Peyer's patch (tissue), 4 donors: ENCODE data around the gene CD46. TPM values are rescaled to one million over a fixed set of nuclear protein-coding genes. Genes with fewer than 3 reads are reported as not detected.

Experiments used
- DNase-seq, 3 donors: peaks; one replicate each; pipeline ENCODE4 v3.0.0-alpha.2; 2017 to 2019
- H3K27ac ChIP-seq, 4 donors: fragments of 200-600 bp; sonication (generic); one replicate each; pipeline ENCODE4 v1.5.1; 2016 to 2019
- H3K27me3 ChIP-seq, 2 donors: fragments of 200-600 bp; sonication (generic); one replicate each; pipeline ENCODE4 v1.5.1; 2019
- H3K36me3 ChIP-seq, 3 donors: fragments of 200-600 bp; sonication (generic); one replicate each; pipeline ENCODE4 v1.5.1; 2016 to 2019
- H3K4me1 ChIP-seq, 4 donors: fragments of 200-600 bp; sonication (generic); one replicate each; pipeline ENCODE4 v1.5.1; 2016 to 2019
- H3K4me3 ChIP-seq, 4 donors: fragments of 200-600 bp; sonication (generic); 1 replicate in 3 of 4; 2 replicates in 1 of 4; pipeline ENCODE4 v1.5.1; 2016 to 2019; ENCODE audit warnings: mild to moderate bottlenecking in 1 of 4
- H3K9me3 ChIP-seq, 4 donors: fragments of 200-600 bp; sonication (generic); one replicate each; pipeline ENCODE4 v1.5.1; 2016 to 2019; ENCODE audit warnings: mild to moderate bottlenecking in 1 of 4
- POLR2A ChIP-seq, 2 donors: fragments of 450-650 bp; IDR thresholded peaks; one replicate each; pipeline ENCODE4 v1.5.1; 2017; ENCODE audit warnings: antibody characterized with exemption in 2 of 2, mild to moderate bottlenecking in 2 of 2, moderate library complexity in 2 of 2
- total RNA-seq, 4 donors: library from RNA; depleted of rRNA; stranded (reverse); fragments of >200 nt; gene quantifications; one replicate each; pipeline ENCODE4 v1.1.0, GENCODE V29; 2016
- TF ChIP-seq, protein P1 (sequence below), 6 experiments: fragments of 450-650 bp in 4 of 6; fragments of 200-600 bp in 2 of 6; sonication (generic) in 1 of 6; IDR thresholded peaks; one replicate each; pipeline ENCODE4 v1.5.1; 2017 to 2019; ENCODE audit warnings: antibody characterized with exemption in 6 of 6, mild to moderate bottlenecking in 3 of 6, moderate library complexity in 1 of 6

Gene CD46
- total RNA-seq, 4 donors from 2014 or later, result 102 to 204 (median 176) TPM

DNA sequence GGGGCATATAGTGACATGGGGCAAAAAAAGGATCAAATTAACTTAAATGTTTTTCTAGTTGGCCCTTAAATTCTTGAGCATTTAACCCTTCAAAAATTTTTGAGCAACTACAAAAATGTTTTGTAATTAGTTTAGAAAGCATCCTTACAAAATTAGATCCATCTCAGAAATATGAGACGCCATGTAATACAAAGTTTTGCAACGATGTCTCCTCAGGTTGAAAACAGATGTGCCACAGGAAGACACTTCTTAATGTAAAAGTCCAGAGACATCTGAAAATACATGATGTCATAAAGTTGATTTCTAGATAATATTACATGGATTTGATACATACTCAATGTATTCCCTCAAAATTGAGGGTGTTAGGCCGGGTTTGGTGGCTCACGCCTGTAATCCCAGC lies 37.5 kb downstream of the CD46 start:
- no peak for DNase-seq
- TF ChIP-seq POLR2A (IDR thresholded peaks at IDR 0.05), result no peak
- TF ChIP-seq, protein P1, sequence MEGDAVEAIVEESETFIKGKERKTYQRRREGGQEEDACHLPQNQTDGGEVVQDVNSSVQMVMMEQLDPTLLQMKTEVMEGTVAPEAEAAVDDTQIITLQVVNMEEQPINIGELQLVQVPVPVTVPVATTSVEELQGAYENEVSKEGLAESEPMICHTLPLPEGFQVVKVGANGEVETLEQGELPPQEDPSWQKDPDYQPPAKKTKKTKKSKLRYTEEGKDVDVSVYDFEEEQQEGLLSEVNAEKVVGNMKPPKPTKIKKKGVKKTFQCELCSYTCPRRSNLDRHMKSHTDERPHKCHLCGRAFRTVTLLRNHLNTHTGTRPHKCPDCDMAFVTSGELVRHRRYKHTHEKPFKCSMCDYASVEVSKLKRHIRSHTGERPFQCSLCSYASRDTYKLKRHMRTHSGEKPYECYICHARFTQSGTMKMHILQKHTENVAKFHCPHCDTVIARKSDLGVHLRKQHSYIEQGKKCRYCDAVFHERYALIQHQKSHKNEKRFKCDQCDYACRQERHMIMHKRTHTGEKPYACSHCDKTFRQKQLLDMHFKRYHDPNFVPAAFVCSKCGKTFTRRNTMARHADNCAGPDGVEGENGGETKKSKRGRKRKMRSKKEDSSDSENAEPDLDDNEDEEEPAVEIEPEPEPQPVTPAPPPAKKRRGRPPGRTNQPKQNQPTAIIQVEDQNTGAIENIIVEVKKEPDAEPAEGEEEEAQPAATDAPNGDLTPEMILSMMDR (IDR thresholded peaks at IDR 0.05), result no peak
- H3K27ac ChIP-seq, result no peak overlapping the region
- H3K27me3 ChIP-seq, result no peaks in the 10 kb centered on the region
- H3K36me3 ChIP-seq, result peaks cover 0 to 54% (median 0%) of the 10 kb centered on the region in 3 donors
- peaks cover 0 to 5% (median 0%) of the 10 kb centered on the region in 4 donors for H3K4me1 ChIP-seq
- no peak overlapping the region for H3K4me3 ChIP-seq
- no peaks in the 10 kb centered on the region for H3K9me3 ChIP-seq

DNA sequence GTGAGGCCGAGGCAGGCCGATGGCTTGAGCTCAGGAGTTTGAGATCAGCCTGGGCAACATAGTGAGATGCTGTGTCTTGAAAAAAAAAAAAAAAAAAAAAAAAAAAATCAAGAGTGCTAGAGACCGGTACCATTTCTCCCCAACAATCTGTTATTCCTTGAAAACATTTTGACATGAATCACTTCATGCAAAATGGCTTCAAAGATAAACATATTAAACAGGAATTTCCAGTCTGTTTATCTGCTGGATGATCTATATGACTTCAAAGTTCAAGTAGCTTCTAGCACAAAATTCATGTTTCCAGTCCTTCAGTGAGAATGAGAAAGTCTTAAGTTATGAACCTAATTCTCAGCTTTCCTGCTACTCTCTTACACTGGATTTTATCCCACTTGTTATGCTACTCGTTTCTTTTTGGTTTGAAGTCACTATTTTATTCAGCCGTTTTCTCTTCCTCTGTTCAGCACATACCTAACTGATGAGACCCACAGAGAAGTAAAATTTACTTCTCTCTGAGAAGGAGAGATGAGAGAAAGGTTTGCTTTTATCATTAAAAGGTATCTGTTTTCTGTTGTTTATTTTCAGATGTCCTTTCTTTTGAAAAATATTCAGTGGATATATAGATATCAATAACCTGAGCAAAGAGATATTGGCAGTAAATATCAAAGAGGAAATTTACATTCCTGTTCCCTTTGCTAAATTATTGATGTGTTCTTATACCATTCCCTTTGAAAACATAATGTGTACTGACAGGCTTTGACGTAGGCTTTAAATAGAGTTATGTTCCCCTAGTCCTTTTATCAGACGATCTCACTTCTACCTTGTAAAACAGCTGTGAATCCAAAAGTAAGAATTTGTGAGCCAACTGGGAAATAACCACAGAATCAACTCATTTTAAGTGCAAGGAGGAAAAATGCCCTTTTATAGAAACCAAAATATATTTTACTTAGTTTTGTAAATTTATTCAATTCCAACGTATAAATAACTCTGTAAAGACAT lies 38.2 kb downstream of the CD46 start:
- no peak overlapping the region for H3K4me3 ChIP-seq
- peaks cover 0 to 53% (median 0%) of the 10 kb centered on the region in 3 donors for H3K36me3 ChIP-seq
- H3K4me1 ChIP-seq, result peaks cover 0 to 5% (median 0%) of the 10 kb centered on the region in 4 donors
- peak overlapping the region in 1 of 4 donors; percentile 13 for H3K27ac ChIP-seq
- TF ChIP-seq, protein P1 (IDR thresholded peaks at IDR 0.05), result no peak
- TF ChIP-seq POLR2A (IDR thresholded peaks at IDR 0.05), result no peak
- H3K27me3 ChIP-seq, result no peaks in the 10 kb centered on the region
- H3K9me3 ChIP-seq, result no peaks in the 10 kb centered on the region
- DNase-seq, result no peak

DNA sequence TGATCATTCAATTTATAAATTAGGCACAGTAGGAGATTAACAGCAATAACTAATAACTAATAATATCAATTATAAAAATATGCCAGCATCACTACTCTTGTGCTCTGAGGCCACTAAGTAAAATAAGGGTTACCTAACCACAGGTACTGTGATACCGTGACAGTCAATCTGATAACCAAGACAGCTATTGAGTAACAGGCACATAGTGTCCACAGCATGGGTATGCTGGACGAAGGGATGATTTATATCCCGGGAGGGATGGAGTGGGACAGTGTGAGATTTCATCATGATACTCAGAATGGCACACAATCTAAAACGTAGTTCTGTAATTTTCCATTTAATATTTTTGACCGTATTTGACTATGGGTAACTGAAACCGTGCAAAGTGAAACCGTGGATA lies 39.4 kb downstream of the CD46 start:
- Histone ChIP-seq H3K36me3 (peaks cover 0 to 47% (median 0%) of the 10 kb centered on the region in 3 donors), H3K9me3 (no peaks in the 10 kb centered on the region), H3K4me1 (peaks cover 0 to 5% (median 0%) of the 10 kb centered on the region in 4 donors), H3K4me3 (no peak overlapping the region), H3K27me3 (no peaks in the 10 kb centered on the region), H3K27ac (no peak overlapping the region)
- TF ChIP-seq POLR2A (IDR thresholded peaks at IDR 0.05), result no peak
- TF ChIP-seq, protein P1 (IDR thresholded peaks at IDR 0.05), result no peak
- no peak for DNase-seq

DNA sequence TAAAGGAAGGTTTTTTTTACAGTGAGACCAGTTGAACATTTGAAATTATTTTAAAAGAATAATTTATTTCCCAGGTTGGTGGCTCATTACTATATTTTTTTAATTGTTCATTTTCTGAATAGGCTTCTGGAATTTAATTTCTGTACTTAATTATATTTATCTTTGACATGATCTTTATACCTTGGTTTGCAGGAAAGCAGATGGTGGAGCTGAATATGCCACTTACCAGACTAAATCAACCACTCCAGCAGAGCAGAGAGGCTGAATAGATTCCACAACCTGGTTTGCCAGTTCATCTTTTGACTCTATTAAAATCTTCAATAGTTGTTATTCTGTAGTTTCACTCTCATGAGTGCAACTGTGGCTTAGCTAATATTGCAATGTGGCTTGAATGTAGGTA lies 41.5 kb downstream of the CD46 start:
- Histone ChIP-seq H3K9me3 (no peaks in the 10 kb centered on the region), H3K36me3 (peaks cover 0 to 31% (median 0%) of the 10 kb centered on the region in 3 donors), H3K4me3 (no peak overlapping the region), H3K27ac (no peak overlapping the region), H3K27me3 (no peaks in the 10 kb centered on the region), H3K4me1 (peaks cover 0 to 9% (median 0%) of the 10 kb centered on the region in 4 donors)
- TF ChIP-seq, protein P1 (IDR thresholded peaks at IDR 0.05), result no peak
- no peak for TF ChIP-seq POLR2A (IDR thresholded peaks at IDR 0.05)
- DNase-seq, result no peak

DNA sequence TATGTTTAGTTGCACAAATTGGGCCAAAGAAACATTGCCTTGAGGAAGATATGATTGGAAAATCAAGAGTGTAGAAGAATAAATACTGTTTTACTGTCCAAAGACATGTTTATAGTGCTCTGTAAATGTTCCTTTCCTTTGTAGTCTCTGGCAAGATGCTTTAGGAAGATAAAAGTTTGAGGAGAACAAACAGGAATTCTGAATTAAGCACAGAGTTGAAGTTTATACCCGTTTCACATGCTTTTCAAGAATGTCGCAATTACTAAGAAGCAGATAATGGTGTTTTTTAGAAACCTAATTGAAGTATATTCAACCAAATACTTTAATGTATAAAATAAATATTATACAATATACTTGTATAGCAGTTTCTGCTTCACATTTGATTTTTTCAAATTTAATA lies 43.0 kb downstream of the CD46 start:
- DNase-seq, result no peak
- no peak overlapping the region for H3K4me3 ChIP-seq
- H3K27me3 ChIP-seq, result no peaks in the 10 kb centered on the region
- H3K4me1 ChIP-seq, result peaks cover 0 to 6% (median 0%) of the 10 kb centered on the region in 4 donors
- TF ChIP-seq, protein P1 (IDR thresholded peaks at IDR 0.05), result no peak
- no peak for TF ChIP-seq POLR2A (IDR thresholded peaks at IDR 0.05)
- H3K9me3 ChIP-seq, result no peaks in the 10 kb centered on the region
- H3K36me3 ChIP-seq, result peaks cover 0 to 31% (median 0%) of the 10 kb centered on the region in 3 donors
- no peak overlapping the region for H3K27ac ChIP-seq
